HepG2 (cell line): ENCODE data around the gene MRPL28. TPM values are rescaled to one million over a fixed set of nuclear protein-coding genes. Genes with fewer than 3 reads are reported as not detected.

Experiments used
- FOSL1 ChIP-seq: sonication (generic); formaldehyde crosslinking; IDR thresholded peaks from 2 replicates; pipeline ENCODE4 v1.9.0; 2021; ENCODE audit warnings: missing genetic modification reagents, borderline replicate concordance
- HCFC1 ChIP-seq: fragments of 150-350 bp; IDR thresholded peaks from 2 replicates; pipeline ENCODE4 v1.6.1; 2014; ENCODE audit warnings: low read depth, low read length
- HES4 ChIP-seq: sonication (generic); formaldehyde crosslinking; IDR thresholded peaks from 2 replicates; pipeline ENCODE4 v1.9.0; 2021; ENCODE audit warnings: mild to moderate bottlenecking, missing genetic modification reagents, borderline replicate concordance
- HMG20A ChIP-seq: IDR thresholded peaks from 2 replicates; pipeline ENCODE4 v1.6.1; 2016; ENCODE audit warnings: borderline replicate concordance
- KDM6A ChIP-seq: IDR thresholded peaks from 2 replicates; pipeline ENCODE4 v1.6.1; 2016; ENCODE audit warnings: low read depth
- PBX2 ChIP-seq: IDR thresholded peaks from 2 replicates; pipeline ENCODE4 v1.6.1; 2016; ENCODE audit warnings: control low read depth
- POLR2A ChIP-seq, 2 experiments: IDR thresholded peaks; 2 replicates each; pipeline ENCODE4 v1.6.1; 2011; ENCODE audit warnings: low read depth in 2 of 2, low read length in 2 of 2, mild to moderate bottlenecking in 1 of 2, moderate library complexity in 1 of 2; ENCODE audit not compliant: insufficient read depth in 1 of 2
- SATB2 ChIP-seq: sonication (generic); formaldehyde crosslinking; IDR thresholded peaks from 2 replicates; pipeline ENCODE4 v1.5.0; 2020; ENCODE audit warnings: missing genetic modification reagents
- SP2 ChIP-seq: sonication (generic); formaldehyde crosslinking; IDR thresholded peaks from 2 replicates; pipeline ENCODE4 v1.5.1; 2020; ENCODE audit warnings: mild to moderate bottlenecking, missing genetic modification reagents
- SP4 ChIP-seq: sonication (generic); formaldehyde crosslinking; IDR thresholded peaks from 2 replicates; pipeline ENCODE4 v1.8.1; 2023; ENCODE audit warnings: mild to moderate bottlenecking, missing genetic modification reagents
- TOE1 ChIP-seq: sonication (generic); formaldehyde crosslinking; IDR thresholded peaks from 2 replicates; pipeline ENCODE4 v1.4.0; 2020; ENCODE audit warnings: mild to moderate bottlenecking, missing genetic modification reagents
- ZKSCAN8 ChIP-seq: IDR thresholded peaks from 2 replicates; pipeline ENCODE4 v1.6.1; 2016; ENCODE audit warnings: borderline replicate concordance, missing genetic modification reagents, missing compliant biosample characterization
- ZNF407 ChIP-seq: sonication (generic); formaldehyde crosslinking; IDR thresholded peaks from one replicate; pipeline ENCODE4 v1.5.1; 2020; ENCODE audit warnings: mild to moderate bottlenecking, missing genetic modification reagents; ENCODE audit errors: not compliant biosample characterization
- ZNF562 ChIP-seq: sonication (generic); formaldehyde crosslinking; IDR thresholded peaks from 2 replicates; pipeline ENCODE4 v1.8.0; 2022; ENCODE audit warnings: missing genetic modification reagents, borderline replicate concordance
- ZNF576 ChIP-seq: sonication (generic); formaldehyde crosslinking; IDR thresholded peaks from 2 replicates; pipeline ENCODE4 v1.4.0; 2020; ENCODE audit warnings: mild to moderate bottlenecking, missing genetic modification reagents
- ZNF609 ChIP-seq: sonication (generic); formaldehyde crosslinking; IDR thresholded peaks from 2 replicates; pipeline ENCODE4 v1.4.0; 2020; ENCODE audit warnings: mild to moderate bottlenecking, missing genetic modification reagents, borderline replicate concordance
- polyA plus RNA-seq, 8 experiments: library from polyadenylated mRNA; depleted of rRNA in 3 of 8; stranded (reverse) in 7 of 8; unstranded in 1 of 8; fragments of >200 nt; fragmentation: Illumina TruSeq in 4 of 8; extraction: Trizol in 4 of 8; gene quantifications; 2 replicates each; pipeline versions ENCODE4 v1.2.1 to v1.2.3, GENCODE V29; 2011 to 2016; ENCODE audit warnings: low read depth in 4 of 8, missing spikeins in 1 of 8, mixed read lengths in 1 of 8; ENCODE audit not compliant: insufficient read depth in 1 of 8
- total RNA-seq, 5 experiments: library from RNA; depleted of rRNA; stranded (reverse); fragments of >200 nt; fragmentation: Illumina TruSeq; extraction: Trizol; gene quantifications; 2 replicates each; pipeline ENCODE4 v1.2.3, GENCODE V29; 2016; ENCODE audit warnings: low read depth in 1 of 5

The MRPL28 gene
- total and polyA plus RNA-seq, 2 of the 13 experiments (the other 11 are each of a cell fraction or from before 2014, with no cell fraction given), result 114 to 135 TPM

- TF ChIP-seq ZNF562 (CRISPR knock-in tag) (no peak), KDM6A (CRISPR knock-in tag) (no peak), HES4 (CRISPR knock-in tag) (no peak), HCFC1 (0 out of 2 replicates have a peak, but pooled peaks have one; percentile 40), ZNF407 (no peak), SATB2 (CRISPR knock-in tag) (no peak), PBX2 (CRISPR knock-in tag) (peak; percentile 94), ZNF609 (CRISPR knock-in tag) (no peak), ZKSCAN8 (CRISPR knock-in tag) (peak; percentile 50; the same call in 1 of the 2 replicates), ZNF576 (CRISPR knock-in tag) (no peak), FOSL1 (CRISPR knock-in tag) (no peak), SP4 (peak; percentile 87), TOE1 (no peak), POLR2A (IDR thresholded peaks at IDR 0.05; ENCODE audit: insufficient read depth in 1 of 2, low read depth in 2 of 2, low read length in 2 of 2) (peak in 1 of 2 experiments; percentile 53; a peak in 2 of 4 replicates), HMG20A (no peak), SP2 (CRISPR knock-in tag) (peak; percentile 93)
Measured at GRCh38 chr16:370443-370842, at the start of gene MRPL28 (continued).
